Hepatocyte (in vitro differentiated cells): ENCODE results near the gene PREPL.

ENCODE experiments used
- EZH2 ChIP-seq: fragments of 200-600 bp; sonication (generic); IDR thresholded peaks from 2 replicates; pipeline ENCODE4 v1.6.1; 2016; ENCODE audit warnings: antibody characterized with exemption, mild to moderate bottlenecking, borderline replicate concordance
- TF ChIP-seq, protein P1 (sequence below): fragments of 200-600 bp; sonication (generic); IDR thresholded peaks from 2 replicates; pipeline ENCODE4 v1.5.1; 2016; ENCODE audit warnings: antibody characterized with exemption, mild to moderate bottlenecking; ENCODE audit not compliant: poor library complexity

DNA sequence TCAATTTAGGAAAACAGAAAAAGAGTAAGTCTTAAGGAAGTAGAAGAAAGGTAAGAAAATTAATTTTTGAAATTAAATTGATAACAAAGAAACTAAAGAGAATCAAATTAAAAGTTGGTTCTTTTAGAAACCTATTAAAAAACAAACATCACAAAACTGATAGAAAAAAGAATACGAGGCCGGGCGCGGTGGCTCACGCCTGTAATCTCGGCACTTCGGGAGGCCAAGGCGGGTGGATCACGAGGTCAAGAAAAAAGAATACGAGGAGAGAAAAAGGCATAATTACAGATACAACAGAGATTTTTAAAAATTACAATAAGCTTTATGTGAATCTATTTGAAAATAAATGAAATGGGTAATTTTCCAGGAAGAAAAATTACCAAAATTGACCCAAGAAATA is 11.8 kb downstream of the PREPL start:
- TF ChIP-seq, protein P1, sequence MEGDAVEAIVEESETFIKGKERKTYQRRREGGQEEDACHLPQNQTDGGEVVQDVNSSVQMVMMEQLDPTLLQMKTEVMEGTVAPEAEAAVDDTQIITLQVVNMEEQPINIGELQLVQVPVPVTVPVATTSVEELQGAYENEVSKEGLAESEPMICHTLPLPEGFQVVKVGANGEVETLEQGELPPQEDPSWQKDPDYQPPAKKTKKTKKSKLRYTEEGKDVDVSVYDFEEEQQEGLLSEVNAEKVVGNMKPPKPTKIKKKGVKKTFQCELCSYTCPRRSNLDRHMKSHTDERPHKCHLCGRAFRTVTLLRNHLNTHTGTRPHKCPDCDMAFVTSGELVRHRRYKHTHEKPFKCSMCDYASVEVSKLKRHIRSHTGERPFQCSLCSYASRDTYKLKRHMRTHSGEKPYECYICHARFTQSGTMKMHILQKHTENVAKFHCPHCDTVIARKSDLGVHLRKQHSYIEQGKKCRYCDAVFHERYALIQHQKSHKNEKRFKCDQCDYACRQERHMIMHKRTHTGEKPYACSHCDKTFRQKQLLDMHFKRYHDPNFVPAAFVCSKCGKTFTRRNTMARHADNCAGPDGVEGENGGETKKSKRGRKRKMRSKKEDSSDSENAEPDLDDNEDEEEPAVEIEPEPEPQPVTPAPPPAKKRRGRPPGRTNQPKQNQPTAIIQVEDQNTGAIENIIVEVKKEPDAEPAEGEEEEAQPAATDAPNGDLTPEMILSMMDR: no peak
- TF ChIP-seq EZH2: no peak
